CD4-positive, alpha-beta T cell treated with Interleukin-15 for 4 hours (primary cell): ENCODE results near the gene KRTAP10-8.
"Not testable (repeated sequence)": the region's sequence is repeated elsewhere in the genome, so short reads cannot be mapped to it uniquely, and the experiment has no call there.

Source experiments
- DNase-seq: peaks from one replicate; pipeline ENCODE4 v3.0.0-alpha.2; 2020; ENCODE audit warnings: low spot score

Gene KRTAP10-8, protein sequence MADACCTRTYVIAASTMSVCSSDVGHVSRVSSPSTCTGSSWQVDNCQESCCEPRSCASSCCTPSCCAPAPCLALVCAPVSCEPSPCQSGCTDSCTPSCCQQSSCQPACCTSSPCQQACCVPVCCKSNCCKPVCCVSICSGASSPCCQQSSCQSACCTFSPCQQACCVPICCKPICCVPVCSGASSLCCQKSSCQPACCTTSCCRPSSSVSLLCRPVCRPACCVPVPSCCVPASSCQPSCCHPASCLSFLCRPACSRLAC

GRCh38 chr21:44612029-44612486, at the start of gene KRTAP10-8:
Gene KRTAP10-8, plus strand, starts transcription at chr21:44612079. Its CDS starts 22 bp downstream, at chr21:44612101.
- DNase-seq = no peak

DNA sequence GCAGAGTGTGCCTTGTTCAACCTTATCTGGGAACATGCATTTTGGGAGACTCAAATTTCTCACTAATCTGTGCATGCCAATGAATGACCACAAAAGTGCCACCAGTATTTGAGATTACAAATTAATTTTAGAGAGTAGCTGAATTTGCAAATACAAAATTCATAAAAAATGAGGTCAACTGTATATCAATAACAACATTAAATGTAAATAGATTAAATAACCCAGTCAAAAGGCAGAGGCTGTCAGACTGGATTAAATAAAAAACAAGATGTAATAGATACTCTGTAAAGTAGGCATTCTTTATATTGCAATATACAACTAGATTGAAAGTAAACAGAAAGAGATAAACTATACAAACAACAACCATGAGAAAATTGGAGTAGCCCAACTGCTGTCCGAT, 47.8 kb upstream of the KRTAP10-8 start:
- no peak for DNase-seq

DNA sequence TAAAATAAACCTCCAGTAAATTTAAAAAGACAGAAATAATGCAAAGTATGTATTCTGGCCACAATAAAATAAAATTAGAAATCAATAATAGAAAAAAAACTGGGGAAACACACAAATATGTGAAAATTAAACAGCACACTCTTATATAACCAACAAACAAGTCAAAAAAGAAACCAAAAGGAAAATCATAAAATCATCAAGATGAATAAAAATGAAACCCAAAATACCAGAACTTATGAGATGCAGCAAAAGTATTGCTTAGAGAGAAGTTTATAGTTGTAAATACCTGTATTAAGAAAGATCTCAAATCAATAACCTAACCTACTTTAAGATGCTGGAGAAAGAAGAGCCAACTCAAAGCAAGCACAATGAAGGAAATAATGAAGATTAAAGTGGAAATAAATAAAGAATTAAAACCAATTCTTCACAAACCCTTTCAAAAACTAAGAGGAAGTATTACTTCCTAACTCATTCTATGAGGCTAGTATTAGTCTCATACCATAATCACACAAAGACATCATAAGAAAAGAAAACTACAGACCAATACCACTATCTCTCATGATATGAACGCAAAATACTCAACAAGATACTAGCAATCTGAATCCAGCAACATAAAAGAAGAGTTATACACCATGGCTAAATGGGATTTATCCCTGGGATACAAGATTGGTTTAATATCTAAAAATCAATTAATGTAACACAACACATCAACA, 46.8 kb upstream of the KRTAP10-8 start:
- DNase-seq = no peak

- DNase-seq = no peak
Measured at GRCh38 chr21:44566403-44566802, 45.5 kb upstream of the KRTAP10-8 start.

DNA sequence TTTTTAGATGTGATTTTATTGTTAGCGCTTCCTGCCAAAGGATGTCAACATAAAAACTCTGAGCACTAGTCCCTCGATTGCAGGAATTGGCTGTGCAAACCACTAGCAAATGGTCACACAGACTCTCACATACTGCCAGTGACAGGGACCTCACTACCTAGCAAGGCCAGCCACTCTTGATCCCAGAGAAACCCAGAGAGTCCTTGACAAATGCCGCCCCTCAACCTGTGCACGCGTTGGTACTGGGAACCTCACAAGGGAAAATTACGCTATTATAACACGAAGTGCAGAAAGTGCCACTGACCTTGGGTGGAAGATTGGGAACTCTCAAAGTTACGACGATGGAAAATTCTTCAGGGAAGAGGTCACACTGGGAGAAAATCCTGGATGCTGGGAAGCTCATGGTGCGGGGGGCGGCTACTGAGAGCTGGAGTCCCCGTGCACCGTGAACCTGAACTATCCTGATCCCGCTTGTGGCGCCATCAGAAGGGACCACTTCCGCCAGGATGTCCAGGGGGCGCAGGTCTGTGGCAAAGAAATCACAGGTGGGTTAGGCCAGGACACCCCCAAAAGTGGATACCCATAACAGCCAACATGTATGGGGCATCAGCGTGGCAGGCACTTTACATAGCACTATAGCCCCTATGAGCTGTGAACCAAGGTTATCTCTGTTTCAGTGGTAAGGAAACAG, 44.3 kb upstream of the KRTAP10-8 start:
- DNase-seq = no peak

GRCh38 chr21:44568261-44568660, 43.6 kb upstream of the KRTAP10-8 start:
- DNase-seq = no peak

- no peak for DNase-seq
Measured at GRCh38 chr21:44568667-44569556, 43.0 kb upstream of the KRTAP10-8 start.

DNA sequence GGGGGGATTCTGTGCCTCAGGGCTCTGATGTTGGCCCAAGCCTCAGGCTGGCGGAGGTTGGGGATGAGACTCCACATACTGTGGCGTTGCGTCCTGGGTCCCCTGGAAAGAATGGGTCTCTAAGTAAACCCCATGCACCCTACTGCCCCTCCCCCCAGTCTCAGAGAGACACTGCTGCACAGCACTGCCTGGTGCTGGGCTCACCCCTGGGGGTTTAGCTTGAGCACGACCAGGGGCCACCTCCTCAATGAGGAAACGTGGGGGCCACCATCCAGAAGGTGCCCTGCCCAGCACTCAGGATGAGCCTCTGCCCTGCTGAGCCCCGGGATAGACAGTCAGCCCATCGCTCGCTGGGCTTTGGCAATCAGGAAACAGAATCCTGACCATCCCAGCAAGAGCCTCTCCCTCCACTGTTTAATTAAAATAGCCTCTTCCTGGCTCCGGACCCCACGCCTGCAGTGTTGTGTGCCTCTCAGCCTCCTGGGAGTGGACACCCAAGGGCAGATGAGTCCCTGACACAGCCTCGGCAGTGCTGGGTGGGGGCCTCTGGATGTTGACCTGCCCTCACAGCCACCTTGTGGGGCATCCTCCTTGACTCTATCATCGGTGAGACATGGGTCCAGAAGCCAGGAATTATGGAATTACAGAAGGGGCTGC, 41.9 kb upstream of the KRTAP10-8 start:
- DNase-seq = no peak

DNA sequence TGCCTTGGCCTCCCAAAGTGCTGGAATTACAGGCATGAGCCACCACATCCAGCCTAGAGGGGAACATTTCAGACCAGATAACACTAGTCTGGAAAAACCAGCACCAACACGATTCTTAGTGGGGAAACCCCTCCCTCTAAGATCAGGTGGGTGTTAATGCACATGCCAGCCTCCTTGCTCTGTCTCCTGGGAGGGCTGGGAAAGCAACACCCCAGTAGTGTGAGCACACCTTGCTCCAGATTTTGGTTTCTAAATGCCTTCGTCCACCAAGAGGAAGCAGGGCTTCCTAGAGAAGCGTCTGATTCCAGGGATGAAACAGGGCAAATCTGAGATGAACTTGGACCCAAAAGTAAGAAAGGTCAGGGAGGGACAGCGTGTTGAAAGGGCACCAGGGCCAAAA, 40.6 kb upstream of the KRTAP10-8 start:
- no peak for DNase-seq

- DNase-seq = no peak
Measured at GRCh38 chr21:44571844-44572782, 39.8 kb upstream of the KRTAP10-8 start.

GRCh38 chr21:44572959-44573583, 38.8 kb upstream of the KRTAP10-8 start:
- DNase-seq = no peak

GRCh38 chr21:44573630-44574456, 38.0 kb upstream of the KRTAP10-8 start, which contains the start of gene KRTAP10-4:
Gene KRTAP10-4, plus strand, starts transcription at chr21:44573729. Its CDS starts 30 bp downstream, at chr21:44573759.
- not testable (repeated sequence) for DNase-seq

DNA sequence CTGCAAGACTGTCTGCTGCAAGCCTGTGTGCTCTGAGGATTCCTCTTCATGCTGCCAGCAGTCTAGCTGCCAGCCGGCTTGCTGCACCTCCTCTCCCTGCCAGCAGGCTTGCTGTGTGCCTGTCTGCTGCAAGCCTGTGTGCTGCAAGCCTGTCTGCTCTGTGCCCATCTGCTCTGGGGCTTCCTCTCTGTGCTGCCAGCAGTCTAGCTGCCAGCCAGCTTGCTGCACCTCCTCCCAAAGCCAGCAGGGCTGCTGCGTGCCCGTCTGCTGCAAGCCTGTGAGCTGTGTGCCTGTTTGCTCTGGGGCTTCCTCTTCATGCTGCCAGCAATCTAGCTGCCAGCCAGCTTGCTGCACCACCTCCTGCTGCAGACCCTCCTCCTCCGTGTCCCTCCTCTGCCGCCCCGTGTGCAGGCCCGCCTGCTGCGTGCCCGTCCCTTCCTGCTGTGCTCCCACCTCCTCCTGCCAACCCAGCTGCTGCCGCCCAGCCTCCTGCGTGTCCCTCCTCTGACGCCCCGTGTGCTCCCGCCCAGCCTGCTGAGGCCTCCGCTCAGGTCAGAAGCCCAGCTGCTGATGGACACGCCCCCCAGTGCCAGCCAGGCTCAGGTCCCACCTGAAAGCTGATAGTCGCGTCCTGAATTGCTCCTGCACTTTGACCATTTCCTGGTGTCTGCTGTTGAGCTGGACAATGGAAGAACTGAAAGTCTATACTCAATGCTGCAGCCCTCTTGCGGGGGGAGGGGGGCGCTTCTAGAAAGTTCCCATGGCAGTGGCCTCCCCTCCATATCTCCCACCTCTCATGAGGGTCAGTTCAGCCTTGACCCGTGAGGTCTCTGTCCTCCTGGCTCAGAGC, 37.2 kb upstream of the KRTAP10-8 start:
- DNase-seq = no peak

GRCh38 chr21:44575307-44576024, 36.4 kb upstream of the KRTAP10-8 start:
- no peak for DNase-seq

DNA sequence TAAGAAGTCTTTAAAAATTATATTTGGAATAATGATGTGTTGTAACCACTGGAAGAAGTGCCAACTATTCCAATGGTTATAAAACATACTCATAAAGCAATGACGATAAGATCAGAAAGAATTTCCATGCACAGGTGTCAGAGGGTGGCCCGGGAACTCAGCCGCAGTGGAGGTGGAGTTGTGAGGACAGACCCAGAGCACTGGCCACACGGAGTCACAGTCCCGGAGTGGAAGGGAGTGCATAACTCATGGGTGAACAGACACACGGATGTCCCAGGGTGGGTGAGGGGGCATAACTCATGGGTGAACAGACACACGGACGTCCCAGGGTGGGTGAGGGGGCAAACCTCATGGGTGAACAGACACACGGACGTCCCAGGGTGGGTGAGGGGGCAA, 35.9 kb upstream of the KRTAP10-8 start:
- no peak for DNase-seq

DNA sequence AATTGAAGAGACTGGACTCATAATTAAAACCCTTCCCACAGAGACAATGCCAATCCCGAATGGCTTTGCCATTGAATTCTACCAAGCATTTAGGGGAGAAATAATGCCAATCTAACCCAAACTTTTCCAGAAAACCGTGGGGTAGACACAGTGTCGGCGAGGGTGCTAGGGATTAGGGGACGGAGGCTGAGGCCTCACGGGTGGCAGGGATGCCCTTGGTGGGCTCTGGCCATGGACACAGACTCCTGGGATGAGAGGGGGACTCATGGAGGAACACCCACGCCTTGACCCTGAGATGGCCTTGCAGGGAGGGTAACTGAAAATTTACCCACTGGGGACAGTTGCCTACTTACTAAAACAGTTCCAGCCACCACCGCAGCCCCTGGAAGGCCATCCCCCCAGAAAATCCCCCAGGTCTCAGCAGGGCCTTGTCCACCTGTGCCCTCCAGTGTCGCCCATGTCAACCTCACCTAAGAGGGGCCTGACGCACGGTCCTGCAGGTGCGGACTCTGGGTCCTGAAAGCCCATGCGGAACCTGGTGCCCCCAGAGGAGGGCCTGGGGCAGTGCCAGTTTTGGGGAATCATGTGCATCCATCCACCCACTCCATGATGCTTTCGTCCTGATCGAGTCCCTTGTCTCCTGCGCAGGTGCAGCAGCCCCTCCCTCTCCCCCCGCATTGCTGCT, 33.4 kb upstream of the KRTAP10-8 start:
- DNase-seq = no peak
